Effector memory CD8-positive, alpha-beta T cell (primary cell): ENCODE results near the gene KIF11.

Source experiments
- ATAC-seq: fragments of 150-1000 bp; cut with Tn5 transposase; replicated peaks from 2 replicates; pipeline ENCODE4 v1.10.0; 2021; ENCODE audit warnings: mild to moderate bottlenecking, moderate library complexity
- DNase-seq, 3 experiments: peaks; one replicate each; pipeline ENCODE4 v3.0.0; 2021
- H3K27ac Mint-ChIP-seq, 2 donors: one replicate each; pipeline ENCODE4 v1.8.0; 2022; ENCODE audit warnings: mild to moderate bottlenecking in 2 of 2, mixed read lengths in 2 of 2, moderate library complexity in 2 of 2
- H3K27me3 Mint-ChIP-seq, 2 donors: one replicate each; pipeline ENCODE4 v1.8.0; 2022; ENCODE audit warnings: mixed read lengths in 2 of 2
- H3K36me3 Mint-ChIP-seq: one replicate; pipeline ENCODE4 v1.8.0; 2022; ENCODE audit warnings: mild to moderate bottlenecking, moderate library complexity, mixed read lengths; ENCODE audit not compliant: insufficient read depth
- H3K4me1 Mint-ChIP-seq, 2 donors: one replicate each; pipeline ENCODE4 v1.8.0; 2022; ENCODE audit warnings: low read depth in 2 of 2, mixed read lengths in 2 of 2
- H3K4me3 Mint-ChIP-seq, 2 donors: one replicate each; pipeline ENCODE4 v1.8.0; 2022; ENCODE audit warnings: mild to moderate bottlenecking in 2 of 2, mixed read lengths in 2 of 2, moderate library complexity in 2 of 2
- H3K9me3 Mint-ChIP-seq, 2 donors: one replicate each; pipeline ENCODE4 v1.8.0; 2022; ENCODE audit warnings: mixed read lengths in 2 of 2

The KIF11 gene

DNA sequence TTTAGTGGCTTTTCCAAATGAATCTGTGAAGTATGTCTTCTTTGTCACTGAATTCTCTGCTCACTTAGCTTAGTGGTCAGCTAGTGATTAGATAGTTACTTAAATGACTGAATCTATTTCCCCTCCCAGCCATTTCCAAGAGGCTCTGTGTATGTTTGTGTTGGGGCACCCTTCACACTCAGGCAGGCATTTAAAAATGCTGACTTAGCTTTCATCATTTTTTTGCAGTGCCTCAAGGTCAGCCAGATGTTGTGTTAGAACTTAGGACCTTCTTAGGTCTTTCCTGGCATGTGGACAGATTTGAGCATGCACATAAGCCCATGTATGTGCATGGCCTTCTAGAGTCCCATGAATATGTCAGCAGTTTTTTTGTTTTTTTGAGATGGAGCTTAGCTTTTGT is 71.4 kb downstream of the KIF11 start:
- Mint-ChIP-seq H3K9me3 (peaks cover 5 to 6% of the 10 kb centered on the region in 2 donors), H3K27me3 (no peaks in the 10 kb centered on the region), H3K36me3 (no peaks in the 10 kb centered on the region), H3K4me3 (no peak overlapping the region), H3K27ac (no peak overlapping the region), H3K4me1 (no peaks in the 10 kb centered on the region)
- DNase-seq (no peak), ATAC-seq (no peak)

DNA sequence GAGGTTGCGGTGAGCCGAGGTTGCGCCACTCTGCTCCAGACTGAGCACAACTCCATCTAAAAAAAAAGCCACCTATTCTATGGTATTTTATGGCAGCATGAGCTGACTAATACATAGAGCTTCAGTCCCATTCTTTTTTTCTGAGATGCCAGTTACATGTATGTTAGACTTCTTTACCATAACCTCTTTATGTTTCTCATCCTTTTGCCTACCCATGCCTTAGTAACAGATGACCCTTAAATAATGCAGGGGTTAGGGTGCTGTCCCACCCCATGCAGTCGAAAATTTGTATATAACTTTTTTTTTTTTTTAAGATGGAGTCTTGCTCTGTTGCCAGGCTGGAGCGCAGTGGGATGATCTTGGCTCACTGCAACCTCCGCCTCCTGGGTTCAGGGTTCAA is 74.1 kb downstream of the KIF11 start:
- Mint-ChIP-seq H3K27ac (no peak overlapping the region), H3K27me3 (peaks cover 5 to 7% of the 10 kb centered on the region in 2 donors), H3K4me3 (no peak overlapping the region), H3K9me3 (peaks cover 5 to 6% of the 10 kb centered on the region in 2 donors), H3K4me1 (no peaks in the 10 kb centered on the region), H3K36me3 (peaks cover 2% of the 10 kb centered on the region)
- no peak for DNase-seq
- ATAC-seq, result no peak

DNA sequence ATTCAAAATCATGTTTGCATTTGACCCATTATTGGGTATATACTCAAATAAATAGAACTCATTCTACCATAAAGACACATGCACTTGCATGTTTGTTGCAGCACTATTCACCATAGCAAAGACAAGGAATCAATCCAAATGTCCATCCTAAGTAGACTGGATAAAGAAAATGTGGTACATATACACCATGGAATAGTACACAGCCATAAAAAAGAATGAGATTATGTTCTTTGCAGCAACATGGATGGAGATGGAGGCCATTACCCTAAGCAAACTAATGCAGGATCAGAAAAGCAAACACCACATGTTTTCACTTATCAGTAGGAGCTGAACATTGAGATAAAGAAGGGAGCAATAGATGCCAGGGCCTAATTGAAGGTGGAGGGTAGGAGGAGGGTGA is 84.8 kb downstream of the KIF11 start:
- H3K4me3 Mint-ChIP-seq, result no peak overlapping the region
- peaks cover 0 to 10% of the 10 kb centered on the region in 2 donors for H3K27me3 Mint-ChIP-seq
- peaks cover 0 to 2% of the 10 kb centered on the region in 2 donors for H3K9me3 Mint-ChIP-seq
- H3K4me1 Mint-ChIP-seq, result peaks cover 2 to 6% of the 10 kb centered on the region in 2 donors
- ATAC-seq (no peak), DNase-seq (no peak)
- H3K27ac Mint-ChIP-seq, result no peak overlapping the region
- H3K36me3 Mint-ChIP-seq, result peaks cover 4% of the 10 kb centered on the region

DNA sequence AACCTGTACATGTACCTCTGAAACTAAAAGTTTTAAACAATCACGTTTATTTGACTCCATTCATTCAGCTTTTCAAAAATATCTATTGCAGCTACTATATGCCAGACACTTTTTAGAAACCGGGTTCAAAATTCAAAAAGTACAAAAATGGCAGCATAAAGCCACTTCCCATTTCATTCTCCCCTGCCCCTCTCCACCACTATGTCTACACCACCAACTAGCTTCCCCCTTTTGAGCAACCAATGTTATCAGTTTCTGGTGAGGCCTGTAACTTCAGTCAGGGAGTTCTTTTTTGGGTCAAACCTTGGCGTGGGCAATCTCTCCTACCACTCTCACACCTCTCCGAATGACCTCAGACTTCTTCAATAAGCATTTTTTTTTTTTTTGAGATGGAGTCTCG is 85.3 kb downstream of the KIF11 start:
- peaks cover 0 to 2% of the 10 kb centered on the region in 2 donors for H3K9me3 Mint-ChIP-seq
- ATAC-seq (no peak), DNase-seq (no peak)
- H3K36me3 Mint-ChIP-seq, result peaks cover 4% of the 10 kb centered on the region
- H3K27me3 Mint-ChIP-seq, result peaks cover 0 to 10% of the 10 kb centered on the region in 2 donors
- H3K4me3 Mint-ChIP-seq, result no peak overlapping the region
- H3K27ac Mint-ChIP-seq, result no peak overlapping the region
- H3K4me1 Mint-ChIP-seq, result peaks cover 2 to 6% of the 10 kb centered on the region in 2 donors

DNA sequence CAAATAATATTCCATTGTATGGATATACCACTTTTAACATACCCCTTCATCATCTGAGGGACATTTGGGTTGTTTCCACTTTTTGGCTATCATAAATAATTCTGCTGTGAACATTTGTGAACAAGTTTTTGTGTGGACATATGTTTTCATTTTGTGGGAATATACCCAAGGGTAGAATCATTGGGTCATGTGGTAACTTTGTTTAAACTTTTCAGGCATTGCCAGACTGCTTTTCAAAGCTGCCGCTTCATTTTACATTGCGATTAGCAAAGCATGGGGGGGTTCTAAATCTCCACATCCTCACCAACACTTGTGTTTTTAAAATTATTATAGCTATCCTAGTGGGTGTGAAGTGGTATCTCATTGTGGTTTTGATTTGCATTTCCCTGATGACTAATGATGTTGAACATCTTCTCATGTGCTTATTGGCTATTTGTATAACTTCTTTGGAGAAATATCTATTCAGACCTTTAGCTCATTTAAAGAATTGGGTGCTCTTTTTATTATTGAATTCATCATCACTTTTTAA is 88.4 kb downstream of the KIF11 start:
- Mint-ChIP-seq H3K27ac (no peak overlapping the region), H3K4me1 (peaks cover 2 to 6% of the 10 kb centered on the region in 2 donors), H3K9me3 (peaks cover 0 to 4% of the 10 kb centered on the region in 2 donors), H3K4me3 (no peak overlapping the region), H3K36me3 (peaks cover 7% of the 10 kb centered on the region), H3K27me3 (peaks cover 0 to 10% of the 10 kb centered on the region in 2 donors)
- ATAC-seq, result peak; percentile 41
- DNase-seq, result no peak

DNA sequence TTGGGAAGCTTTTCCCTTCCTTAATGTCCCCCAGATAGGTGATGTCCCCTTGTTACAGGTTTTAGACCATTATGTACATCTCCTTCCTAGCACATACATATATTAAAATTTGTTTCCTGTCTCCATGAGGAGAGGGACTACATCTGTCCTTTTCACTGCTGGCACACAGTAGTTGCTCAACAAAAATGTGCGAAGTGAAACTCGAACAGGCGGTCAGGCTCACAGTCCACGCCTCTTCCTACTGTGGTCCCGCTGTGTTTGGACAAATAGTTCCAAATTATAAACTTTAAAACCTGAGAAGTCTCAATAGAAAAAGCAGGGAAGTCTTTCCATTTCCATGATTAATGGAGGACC is 95.6 kb downstream of the KIF11 start:
- Mint-ChIP-seq H3K36me3 (peaks cover 10% of the 10 kb centered on the region), H3K4me3 (peak overlapping the region; percentile 71 to 74), H3K4me1 (peaks cover 15 to 20% of the 10 kb centered on the region in 2 donors), H3K9me3 (peaks cover 2 to 8% of the 10 kb centered on the region in 2 donors), H3K27ac (peak overlapping the region; percentile 35 to 54), H3K27me3 (peaks cover 24 to 36% of the 10 kb centered on the region in 2 donors)
- no peak for ATAC-seq
- DNase-seq, result no peak

DNA sequence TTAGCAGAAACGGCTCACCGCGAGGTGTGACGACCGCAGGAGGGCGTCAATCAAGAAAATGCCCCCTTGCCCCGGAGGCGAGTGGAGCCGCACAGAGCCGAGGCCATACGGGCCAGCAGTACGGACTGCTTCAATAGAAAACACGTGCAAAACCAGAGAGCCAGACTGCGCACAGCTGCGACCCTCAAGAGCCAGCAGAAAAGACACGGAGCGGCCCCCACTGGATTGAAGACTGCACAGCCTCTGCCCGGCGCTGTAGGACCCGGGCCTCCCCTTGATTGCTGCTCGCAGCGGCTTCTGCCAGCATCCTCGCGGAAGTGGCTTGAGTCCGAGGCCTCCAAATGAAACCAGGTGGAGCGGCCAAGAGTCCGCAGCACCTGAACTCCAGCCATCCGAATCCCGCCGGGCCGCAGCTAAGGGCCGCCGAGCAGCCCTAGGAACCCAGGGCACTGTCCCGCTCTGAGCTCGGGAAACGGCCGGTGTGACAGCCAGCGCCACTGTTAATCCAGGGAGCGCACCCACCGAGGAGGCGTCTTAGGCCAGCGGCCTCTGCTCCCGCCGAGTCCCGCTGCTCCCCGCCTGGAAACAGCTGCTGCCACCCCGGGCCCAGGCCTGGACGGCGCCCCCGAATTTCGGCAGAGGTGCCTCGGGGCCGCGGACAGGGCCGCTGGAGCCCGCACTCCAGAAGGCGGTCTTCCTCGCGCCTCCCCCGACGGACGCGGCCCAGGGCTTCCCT is 96.2 kb downstream of the KIF11 start:
- Mint-ChIP-seq H3K9me3 (peaks cover 2 to 8% of the 10 kb centered on the region in 2 donors), H3K4me3 (peak overlapping the region; percentile 71 to 74), H3K27ac (peak overlapping the region; percentile 35 to 54), H3K4me1 (peaks cover 15 to 20% of the 10 kb centered on the region in 2 donors), H3K36me3 (peaks cover 10% of the 10 kb centered on the region), H3K27me3 (peaks cover 24 to 36% of the 10 kb centered on the region in 2 donors)
- ATAC-seq (peak; percentile 5), DNase-seq (peak in 1 of 3 experiments; percentile 31)

DNA sequence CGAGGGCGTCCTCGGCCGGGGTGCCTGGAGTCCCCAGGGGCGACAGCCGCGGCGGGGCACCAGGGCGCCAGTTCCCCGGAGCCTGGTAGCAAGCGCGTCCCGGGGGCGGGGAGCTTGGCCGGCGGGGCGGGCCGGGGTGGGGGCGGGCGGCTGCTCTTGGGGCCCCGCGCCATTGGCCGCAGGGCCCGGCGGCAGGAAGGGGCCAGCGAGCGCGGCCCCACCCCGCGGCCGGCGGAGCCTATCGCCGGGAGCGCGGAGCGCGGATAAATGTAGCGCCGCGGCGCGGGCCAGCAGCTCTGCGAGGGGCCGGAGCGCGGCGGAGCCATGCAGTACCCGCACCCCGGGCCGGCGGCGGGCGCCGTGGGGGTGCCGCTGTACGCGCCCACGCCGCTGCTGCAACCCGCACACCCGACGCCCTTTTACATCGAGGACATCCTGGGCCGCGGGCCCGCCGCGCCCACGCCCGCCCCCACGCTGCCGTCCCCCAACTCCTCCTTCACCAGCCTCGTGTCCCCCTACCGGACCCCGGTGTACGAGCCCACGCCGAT is 96.8 kb downstream of the KIF11 start, which contains the start of gene HHEX:
Gene HHEX (plus strand): TSS at position 293 of the 548 bp plus-strand sequence. CDS start 32 bp downstream, at position 325.
- H3K9me3 Mint-ChIP-seq, result peaks cover 2 to 8% of the 10 kb centered on the region in 2 donors
- H3K27me3 Mint-ChIP-seq, result peaks cover 24 to 36% of the 10 kb centered on the region in 2 donors
- H3K27ac Mint-ChIP-seq, result peak within 1 kb of the TSS; percentile 35 to 54
- peak; percentile 64 for ATAC-seq
- DNase-seq, result peak in 2 of 3 experiments; percentile 28 to 31
- peak within 1 kb of the TSS; percentile 74 to 77 for H3K4me3 Mint-ChIP-seq
- peaks cover 10% of the 10 kb centered on the region for H3K36me3 Mint-ChIP-seq
- H3K4me1 Mint-ChIP-seq, result peaks cover 15 to 20% of the 10 kb centered on the region in 2 donors

DNA sequence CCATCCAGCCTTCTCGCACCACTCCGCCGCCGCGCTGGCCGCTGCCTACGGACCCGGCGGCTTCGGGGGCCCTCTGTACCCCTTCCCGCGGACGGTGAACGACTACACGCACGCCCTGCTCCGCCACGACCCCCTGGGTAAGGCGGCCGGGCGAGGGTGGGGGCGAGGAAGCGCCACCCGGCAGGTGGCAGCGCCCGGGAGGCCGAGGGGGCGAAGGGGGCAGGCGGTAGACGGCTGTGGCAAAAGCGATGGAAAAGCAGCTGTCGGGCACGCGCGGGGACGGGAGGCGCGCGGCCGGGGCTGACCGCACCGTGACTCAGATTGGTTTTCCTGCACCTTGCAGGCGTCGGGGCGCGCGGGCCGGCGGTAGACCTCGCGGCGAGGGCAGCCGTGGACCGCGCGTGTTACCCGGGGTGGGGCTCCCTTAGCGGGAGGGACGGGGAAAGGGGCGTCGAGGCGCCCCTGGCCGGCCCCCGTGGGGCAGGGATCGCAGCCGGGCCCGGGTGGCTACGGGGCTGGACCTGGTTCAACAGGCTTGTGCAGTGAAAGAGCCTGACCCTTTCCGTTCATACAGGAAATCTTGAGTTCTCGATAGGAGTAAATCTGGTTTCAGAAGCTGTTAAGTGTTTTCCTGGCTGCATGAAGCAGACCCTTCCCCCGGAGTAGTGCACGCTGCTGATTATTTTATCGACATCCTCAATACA is 97.4 kb downstream of the KIF11 start:
- peaks cover 24 to 36% of the 10 kb centered on the region in 2 donors for H3K27me3 Mint-ChIP-seq
- H3K9me3 Mint-ChIP-seq, result peaks cover 2 to 8% of the 10 kb centered on the region in 2 donors
- H3K36me3 Mint-ChIP-seq, result peaks cover 10% of the 10 kb centered on the region
- ATAC-seq (peak; percentile 77), DNase-seq (peak; percentile 57 to 64 (median 58))
- H3K4me1 Mint-ChIP-seq, result peaks cover 15 to 20% of the 10 kb centered on the region in 2 donors
- H3K4me3 Mint-ChIP-seq, result peak overlapping the region; percentile 72 to 77
- H3K27ac Mint-ChIP-seq, result no peak overlapping the region

DNA sequence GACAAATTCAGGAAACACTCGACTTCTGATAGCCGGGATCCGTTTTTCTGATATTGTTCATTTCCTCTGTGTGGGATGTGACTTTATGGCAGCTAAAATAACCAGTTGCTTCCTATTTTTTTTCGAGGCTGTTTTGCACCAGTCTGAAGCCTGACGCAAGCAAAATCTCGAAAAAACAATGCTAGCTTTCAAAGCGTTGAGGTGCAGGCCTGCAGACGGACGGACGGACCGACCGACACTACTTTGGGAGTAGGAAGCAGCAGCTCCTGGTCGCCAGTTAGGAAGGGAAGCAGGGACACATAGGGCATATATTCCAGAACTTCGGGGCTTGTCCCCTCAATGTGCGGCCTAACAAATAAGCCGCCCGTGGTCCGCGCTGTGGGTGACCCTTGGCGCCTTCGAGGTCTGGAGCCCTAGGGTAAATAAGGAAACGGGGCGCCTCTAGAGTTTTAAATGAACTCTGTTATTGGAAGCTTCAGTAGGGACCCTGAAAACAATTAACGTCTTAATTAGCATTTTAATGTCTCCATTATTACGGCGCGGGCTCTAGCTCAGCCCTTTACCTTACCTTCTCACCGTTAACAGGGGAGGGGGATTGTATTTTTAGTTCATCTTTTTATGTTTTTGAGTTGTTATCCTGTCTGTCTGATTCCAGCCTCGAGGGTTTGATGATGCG is 98.1 kb downstream of the KIF11 start:
- peaks cover 0 to 8% of the 10 kb centered on the region in 2 donors for H3K9me3 Mint-ChIP-seq
- peak overlapping the region; percentile 72 to 77 for H3K4me3 Mint-ChIP-seq
- H3K36me3 Mint-ChIP-seq, result peaks cover 10% of the 10 kb centered on the region
- DNase-seq (no peak), ATAC-seq (no peak)
- peaks cover 25 to 39% of the 10 kb centered on the region in 2 donors for H3K27me3 Mint-ChIP-seq
- peak overlapping the region in 1 of 2 donors; percentile 65 for H3K27ac Mint-ChIP-seq
- peaks cover 15 to 20% of the 10 kb centered on the region in 2 donors for H3K4me1 Mint-ChIP-seq

DNA sequence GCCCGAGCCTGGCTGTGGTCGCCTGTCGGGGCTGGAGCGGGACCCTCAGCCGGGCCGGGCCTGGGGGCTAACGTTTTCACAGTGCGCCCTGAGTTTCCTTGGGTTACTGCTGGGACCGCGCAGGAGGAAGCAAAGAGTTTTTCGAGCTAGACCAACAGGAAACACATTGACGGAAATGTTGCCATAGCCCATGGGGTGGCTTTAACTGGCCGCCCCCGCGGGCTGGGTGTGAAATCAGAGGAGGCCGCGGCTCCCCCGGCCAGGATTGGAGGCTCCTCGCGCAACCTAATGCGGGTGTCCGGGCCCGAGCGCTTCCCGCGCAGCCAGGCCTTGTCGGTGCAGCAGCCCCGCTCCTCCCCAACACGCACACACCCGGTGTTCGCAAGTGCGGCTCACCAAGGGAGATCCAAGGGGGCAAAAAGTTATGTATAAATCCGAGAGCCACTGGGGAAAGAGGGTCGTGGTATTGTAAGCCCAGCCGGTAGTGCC is 98.7 kb downstream of the KIF11 start:
- Mint-ChIP-seq H3K27ac (peak overlapping the region in 1 of 2 donors; percentile 65), H3K27me3 (peaks cover 31 to 45% of the 10 kb centered on the region in 2 donors), H3K4me3 (peak overlapping the region; percentile 72 to 77), H3K4me1 (peaks cover 15 to 20% of the 10 kb centered on the region in 2 donors), H3K9me3 (peaks cover 0 to 8% of the 10 kb centered on the region in 2 donors), H3K36me3 (peaks cover 10% of the 10 kb centered on the region)
- peak in 1 of 3 experiments; percentile 5 for DNase-seq
- ATAC-seq, result no peak

DNA sequence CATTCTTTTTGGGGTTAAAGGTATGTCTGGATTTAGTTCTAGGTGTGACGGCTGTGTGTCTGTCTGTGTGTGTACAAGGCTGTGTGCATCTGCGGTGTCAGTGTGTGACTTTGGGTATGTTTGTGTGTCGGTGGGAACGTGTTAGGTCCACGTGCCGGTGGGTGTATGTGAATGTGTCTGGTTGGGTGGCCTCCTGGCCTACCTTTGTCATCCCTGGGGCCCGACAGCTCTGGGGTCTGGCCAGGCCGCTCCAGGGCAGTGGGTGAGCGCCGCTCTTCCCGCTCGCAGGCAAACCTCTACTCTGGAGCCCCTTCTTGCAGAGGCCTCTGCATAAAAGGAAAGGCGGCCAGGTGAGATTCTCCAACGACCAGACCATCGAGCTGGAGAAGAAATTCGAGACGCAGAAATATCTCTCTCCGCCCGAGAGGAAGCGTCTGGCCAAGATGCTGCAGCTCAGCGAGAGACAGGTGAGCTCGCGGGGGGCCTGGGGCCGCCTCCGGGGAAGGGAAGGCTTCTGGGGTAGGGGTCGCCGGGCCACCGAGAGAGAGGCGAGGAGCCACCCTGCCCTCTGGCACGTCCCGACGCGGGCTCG is 99.2 kb downstream of the KIF11 start:
- no peak for DNase-seq
- H3K27ac Mint-ChIP-seq, result no peak overlapping the region
- H3K4me1 Mint-ChIP-seq, result peaks cover 15 to 20% of the 10 kb centered on the region in 2 donors
- H3K36me3 Mint-ChIP-seq, result peaks cover 10% of the 10 kb centered on the region
- ATAC-seq, result no peak
- peaks cover 0 to 8% of the 10 kb centered on the region in 2 donors for H3K9me3 Mint-ChIP-seq
- peaks cover 36 to 50% of the 10 kb centered on the region in 2 donors for H3K27me3 Mint-ChIP-seq
- peak overlapping the region; percentile 72 to 77 for H3K4me3 Mint-ChIP-seq
